K562 (cell line): ENCODE data around the gene RLN1. TPM values are rescaled to one million over a fixed set of nuclear protein-coding genes. Genes with fewer than 3 reads are reported as not detected.

Experiments used
- ATAC-seq: fragments of 200-7000 bp; cut with Tn5 transposase; 3 replicates; pipeline ENCODE4 v1.9.1; 2020; ENCODE audit warnings: moderate library complexity
- BruUV-seq: library from RNA; stranded (reverse); fragments of 400-500 nt; replicated peaks from 2 replicates; lab custom pipeline; 2021; lab: Mats Ljungman, UMichigan
- CTCF ChIA-PET: fragments of 300-600 bp; formaldehyde crosslinking; extraction: SDS; loops from one replicate; lab custom pipeline; 2021; ENCODE audit warnings: low intra/inter-chr PET ratio; lab: Yijun Ruan, JAX
- POLR2A ChIA-PET: fragments of 300-600, 350-650 bp; sonication (Branson Sonifier 250); formaldehyde crosslinking; extraction: SDS; loops from one replicate; lab custom pipeline; 2021; ENCODE audit warnings: antibody characterized with exemption, inconsistent platforms; lab: Yijun Ruan, JAX
- DNase-seq, 4 experiments: peaks; one replicate each; pipeline versions ENCODE4 v3.0.0 to v3.0.0-alpha.2; 2011 to 2018; ENCODE audit warnings: low spot score in 3 of 4, mixed read lengths in 3 of 4; ENCODE audit errors: extremely low read depth in 1 of 4
- FAIRE-seq: peaks from 2 replicates; lab custom pipeline; 2011; peaks lifted over from hg19 to GRCh38; lab: Jason Lieb, UNC
- H2AFZ ChIP-seq: 2 replicates; pipeline ENCODE4 v1.6.0; 2011; ENCODE audit warnings: low read depth, low read length, control low read depth, inconsistent platforms
- H3K27ac ChIP-seq: fragments of 200-600 bp; 3 replicates; pipeline ENCODE4 v1.8.0; 2011; ENCODE audit warnings: low read depth, mild to moderate bottlenecking, control low read depth, inconsistent platforms, low read length, moderate library complexity, mixed read lengths; ENCODE audit errors: extremely low read depth
- H3K27me3 ChIP-seq, 2 experiments: fragments of 300-600 bp in 1 of 2; 2 replicates in 1 of 2; 3 replicates in 1 of 2; pipeline versions ENCODE4 v1.6.0 to v1.8.0; 2011; ENCODE audit warnings: inconsistent platforms in 2 of 2, low read length in 2 of 2, mild to moderate bottlenecking in 1 of 2, mixed read lengths in 1 of 2, moderate library complexity in 1 of 2; ENCODE audit not compliant: control insufficient read depth in 2 of 2, insufficient read depth in 2 of 2
- H3K36me3 ChIP-seq: fragments of 300-600 bp; 3 replicates; pipeline ENCODE4 v1.8.0; 2011; ENCODE audit warnings: mild to moderate bottlenecking, low read length, inconsistent platforms; ENCODE audit not compliant: control insufficient read depth, insufficient read depth
- H3K4me1 ChIP-seq, 2 experiments: fragments of 200-600 bp in 1 of 2; replicated peaks in 1 of 2; 2 replicates in 1 of 2; 3 replicates in 1 of 2; pipeline versions ENCODE4 v1.5.1 to v1.8.0; 2011; ENCODE audit warnings: inconsistent platforms in 2 of 2, low read length in 2 of 2, mild to moderate bottlenecking in 1 of 2, mixed read lengths in 1 of 2, moderate library complexity in 1 of 2; ENCODE audit not compliant: control insufficient read depth in 2 of 2, insufficient read depth in 2 of 2
- H3K4me2 ChIP-seq: 2 replicates; pipeline ENCODE4 v1.6.1; 2011; ENCODE audit warnings: low read length, control low read depth, inconsistent platforms, mixed read lengths; ENCODE audit not compliant: insufficient read depth
- H3K4me3 ChIP-seq: fragments of 200-600 bp; sonication (generic), shearing (Covaris generic); 2 replicates; pipeline ENCODE4 v1.5.1; 2016; ENCODE audit warnings: control low read depth, inconsistent platforms
- H3K79me2 ChIP-seq: fragments of 200-600 bp; 3 replicates; pipeline ENCODE4 v1.8.0; 2011; ENCODE audit warnings: low read length, inconsistent platforms; ENCODE audit not compliant: control insufficient read depth, insufficient read depth
- H3K9ac ChIP-seq, 2 experiments: 2 replicates each; pipeline versions ENCODE4 v1.6.0 to v1.6.1; 2011; ENCODE audit warnings: low read depth in 2 of 2, low read length in 2 of 2, control low read depth in 1 of 2, inconsistent platforms in 1 of 2, mild to moderate bottlenecking in 1 of 2, mixed read lengths in 1 of 2; ENCODE audit not compliant: insufficient read depth in 1 of 2
- H3K9me1 ChIP-seq: one replicate; pipeline ENCODE4 v1.6.0; 2011; ENCODE audit warnings: inconsistent platforms, mild to moderate bottlenecking, low read length, moderate library complexity; ENCODE audit not compliant: control insufficient read depth, insufficient read depth
- H3K9me3 ChIP-seq: replicated peaks from 2 replicates; pipeline ENCODE4 v1.5.1; 2011; ENCODE audit warnings: low read depth, low read length, inconsistent platforms; ENCODE audit not compliant: control insufficient read depth, insufficient read depth
- H4K20me1 ChIP-seq: replicated peaks from 2 replicates; pipeline ENCODE4 v1.6.1; 2011; ENCODE audit warnings: low read length, inconsistent platforms, mixed read lengths; ENCODE audit not compliant: control insufficient read depth, insufficient read depth
- ATF1 ChIP-seq, 2 experiments: fragments of 450-650 bp in 1 of 2; IDR thresholded peaks; 2 replicates each; pipeline ENCODE4 v1.6.1; 2016; ENCODE audit warnings: missing compliant biosample characterization in 1 of 2, missing genetic modification characterization in 1 of 2
- CHD4 ChIP-seq: fragments of 200-600 bp; sonication (generic); IDR thresholded peaks from 3 replicates; pipeline ENCODE4 v1.6.1; 2012; ENCODE audit warnings: low read depth, mild to moderate bottlenecking, mixed read lengths, low read length, inconsistent platforms; ENCODE audit not compliant: insufficient read depth, insufficient replicate concordance, poor library complexity, severe bottlenecking
- EGR1 ChIP-seq: fragments of 450-650 bp; conservative IDR thresholded peaks from 2 replicates; pipeline ENCODE4 v1.6.1; 2017; ENCODE audit warnings: mild to moderate bottlenecking
- HCFC1 ChIP-seq: IDR thresholded peaks from 2 replicates; pipeline ENCODE4 v1.6.1; 2012; ENCODE audit warnings: low read depth, low read length, improper control_type of control experiment
- HOXB6 ChIP-seq: fragments of 250-450 bp; sonication (Bioruptor Pico); IDR thresholded peaks from 2 replicates; pipeline ENCODE4 v1.5.1; 2022; ENCODE audit warnings: mild to moderate bottlenecking, borderline replicate concordance
- MAFK ChIP-seq: IDR thresholded peaks from 2 replicates; pipeline ENCODE4 v1.6.1; 2011; ENCODE audit warnings: low read length, improper control_type of control experiment
- NFYB ChIP-seq: IDR thresholded peaks from 2 replicates; pipeline ENCODE4 v1.6.1; 2011; ENCODE audit warnings: mild to moderate bottlenecking, moderate library complexity; ENCODE audit not compliant: insufficient read length; ENCODE audit errors: extremely low read depth
- SAFB ChIP-seq: fragments of 200-400 bp; formaldehyde crosslinking; IDR thresholded peaks from 2 replicates; pipeline ENCODE4 v1.6.1; 2017; ENCODE audit warnings: low read depth, low read length, borderline replicate concordance
- SREBF2 ChIP-seq: sonication (generic); formaldehyde crosslinking; IDR thresholded peaks from 2 replicates; pipeline ENCODE4 v1.4.0; 2020; ENCODE audit warnings: mild to moderate bottlenecking, missing genetic modification reagents
- ZNF12 ChIP-seq: sonication (generic); formaldehyde crosslinking; IDR thresholded peaks from 2 replicates; pipeline ENCODE4 v1.4.0; 2020; ENCODE audit warnings: mild to moderate bottlenecking, missing genetic modification reagents
- ZNF121 ChIP-seq: sonication (generic); formaldehyde crosslinking; conservative IDR thresholded peaks from 2 replicates; pipeline ENCODE4 v1.8.0; 2022; ENCODE audit warnings: missing genetic modification reagents
- WGBS: fragments of 100-300 bp; shearing (Covaris generic); methylation state at CpG from one replicate; pipeline ENCODE4 v1.1.6; 2016; ENCODE audit warnings: low coverage, mixed read lengths; ENCODE audit not compliant: insufficient coverage; ENCODE audit errors: missing lambda C conversion rate; 5-methylcytosine and 5-hydroxymethylcytosine counted together
- in situ Hi-C: fragments of 300-500 bp; cut with MboI; formaldehyde crosslinking; loops from 4 replicates; pipeline ENCODE4 v1.15.0; 2018; ENCODE audit warnings: inconsistent platforms, mixed read lengths
- intact Hi-C: fragments of 100-400 bp; cut with micrococcal nuclease; formaldehyde crosslinking; loops from 2 replicates; pipeline ENCODE4 v1.14.2; 2022
- polyA plus RNA-seq, 8 experiments: library from polyadenylated mRNA; depleted of rRNA in 4 of 8; stranded (reverse) in 5 of 8; unstranded in 3 of 8; fragments of >200 nt; fragmentation: Nextera tagmentation in 2 of 8; fragmentation: Illumina TruSeq in 1 of 8; extraction: Ambion mirVana in 2 of 8; extraction: Trizol in 1 of 8; gene quantifications; 2 replicates each; pipeline versions ENCODE4 v1.2.1 to v1.2.3, GENCODE V29; 2011 to 2014; ENCODE audit warnings: inconsistent platforms in 1 of 8, missing spikeins in 1 of 8
- total RNA-seq, 7 experiments: library from RNA; depleted of rRNA in 6 of 7; stranded (reverse); fragments of >200 nt in 6 of 7; fragmentation: Illumina TruSeq in 2 of 7; extraction: Trizol in 2 of 7; gene quantifications; 2 replicates each; pipeline versions ENCODE4 v1.2.1 to v1.2.3, GENCODE V29; 2011 to 2021; ENCODE audit warnings: low replicate concordance in 1 of 7
- TF ChIP-seq, protein P1 (sequence below): sonication (generic); formaldehyde crosslinking; IDR thresholded peaks from 2 replicates; pipeline ENCODE4 v1.4.0; 2020; ENCODE audit warnings: mild to moderate bottlenecking, missing genetic modification reagents

RLN1 gene
- total and polyA plus RNA-seq, 9 of the 15 experiments (the other 6 are each of a cell fraction or from before 2014, with no cell fraction given): not detected

DNA sequence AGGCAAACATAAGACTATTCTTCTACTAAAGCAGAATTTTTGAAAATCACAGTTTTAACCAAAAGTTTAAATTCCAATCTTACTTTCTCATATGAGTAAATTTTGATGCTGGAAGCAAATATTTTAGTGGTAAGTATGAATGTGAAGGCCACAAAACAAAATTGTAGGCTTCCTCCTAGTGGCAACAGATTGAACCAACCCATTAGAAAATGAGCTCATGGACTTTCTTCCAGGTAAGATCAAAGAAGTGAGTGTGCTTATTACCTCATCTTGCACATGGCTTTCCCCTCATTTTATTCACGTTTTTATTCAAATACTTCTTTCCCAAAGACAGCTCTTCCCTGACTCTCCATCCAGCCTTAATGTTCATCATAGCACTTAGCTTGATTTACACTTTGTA lies 18.6 kb downstream of the RLN1 start:
- no peaks in the 10 kb centered on the region for H3K27me3 ChIP-seq
- H2AFZ ChIP-seq: no peak overlapping the region
- intact Hi-C loops: no loop called here

More for the DNA sequence above, 18.6 kb downstream of the RLN1 start:
- no peak overlapping the region for H3K9ac ChIP-seq
- BruUV-seq: no TSS peak
- no peaks in the 10 kb centered on the region for H3K36me3 ChIP-seq
- ATAC-seq: no peak
- no peaks in the 10 kb centered on the region for H3K4me1 ChIP-seq
- ChIA-PET POLR2A (no interaction called here), CTCF (no interaction called here)
- no peaks in the 10 kb centered on the region for H4K20me1 ChIP-seq
- no peak for FAIRE-seq
- H3K9me3 ChIP-seq: no peaks in the 10 kb centered on the region
- no peak overlapping the region for H3K27ac ChIP-seq
- no peak overlapping the region for H3K4me2 ChIP-seq
- H3K9me1 ChIP-seq: no peaks in the 10 kb centered on the region
- no peak overlapping the region for H3K4me3 ChIP-seq
- DNase-seq: no peak
- whole genome bisulfite sequencing: 0% methylated on average over 1 of the region's 1 CpG
- no peaks in the 10 kb centered on the region for H3K79me2 ChIP-seq
- TF ChIP-seq CHD4 (no peak), ZNF121 (CRISPR knock-in tag) (no peak), ATF1 (CRISPR knock-in tag; IDR thresholded peaks at IDR 0.05) (no peak), ATF1 (tag; IDR thresholded peaks at IDR 0.05) (no peak), EGR1 (no peak), SREBF2 (CRISPR knock-in tag) (no peak), HCFC1 (no peak), ZNF12 (CRISPR knock-in tag) (no peak), NFYB (no peak), HOXB6 (CRISPR knock-in tag) (no peak), SAFB (no peak), MAFK (no peak)
- TF ChIP-seq, protein P1, sequence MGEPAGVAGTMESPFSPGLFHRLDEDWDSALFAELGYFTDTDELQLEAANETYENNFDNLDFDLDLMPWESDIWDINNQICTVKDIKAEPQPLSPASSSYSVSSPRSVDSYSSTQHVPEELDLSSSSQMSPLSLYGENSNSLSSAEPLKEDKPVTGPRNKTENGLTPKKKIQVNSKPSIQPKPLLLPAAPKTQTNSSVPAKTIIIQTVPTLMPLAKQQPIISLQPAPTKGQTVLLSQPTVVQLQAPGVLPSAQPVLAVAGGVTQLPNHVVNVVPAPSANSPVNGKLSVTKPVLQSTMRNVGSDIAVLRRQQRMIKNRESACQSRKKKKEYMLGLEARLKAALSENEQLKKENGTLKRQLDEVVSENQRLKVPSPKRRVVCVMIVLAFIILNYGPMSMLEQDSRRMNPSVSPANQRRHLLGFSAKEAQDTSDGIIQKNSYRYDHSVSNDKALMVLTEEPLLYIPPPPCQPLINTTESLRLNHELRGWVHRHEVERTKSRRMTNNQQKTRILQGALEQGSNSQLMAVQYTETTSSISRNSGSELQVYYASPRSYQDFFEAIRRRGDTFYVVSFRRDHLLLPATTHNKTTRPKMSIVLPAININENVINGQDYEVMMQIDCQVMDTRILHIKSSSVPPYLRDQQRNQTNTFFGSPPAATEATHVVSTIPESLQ (CRISPR knock-in tag): no peak
- in situ Hi-C loops: no loop called here
